CD4-positive, alpha-beta T cell treated with Interleukin-17A for 1 hour (primary cell): Measurements from ENCODE around the gene BRI3BP.
"Not testable (repeated sequence)": the region's sequence is repeated elsewhere in the genome, so short reads cannot be mapped to it uniquely, and the experiment has no call there.

Source experiments
- DNase-seq: peaks from one replicate; pipeline ENCODE4 v3.0.0-alpha.2; 2020

Gene BRI3BP

GRCh38 chr12:124975276-124975675 lies 18.2 kb upstream of the BRI3BP start:
- no peak for DNase-seq

DNA sequence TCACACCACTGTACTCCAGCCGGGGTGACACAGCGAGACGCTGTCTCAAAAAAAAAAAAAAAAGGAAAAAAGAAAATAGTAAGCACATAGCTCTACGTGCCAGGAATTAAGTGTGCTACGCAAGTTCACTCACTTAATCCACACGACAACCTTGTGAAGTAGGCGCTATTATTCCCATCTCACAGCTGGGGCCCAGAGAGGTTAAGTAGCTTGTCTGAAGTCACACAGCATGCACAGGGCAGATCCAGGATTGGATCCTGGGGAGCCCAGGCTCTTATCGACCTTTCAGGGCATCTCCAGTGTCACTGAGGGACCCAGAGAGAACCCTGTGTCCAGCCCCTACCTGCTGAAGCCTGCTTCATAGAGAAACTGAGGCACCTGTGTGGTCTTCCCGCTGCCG lies 16.4 kb upstream of the BRI3BP start:
- DNase-seq, result no peak

GRCh38 chr12:124979568-124979967 lies 13.9 kb upstream of the BRI3BP start:
- no peak for DNase-seq

DNA sequence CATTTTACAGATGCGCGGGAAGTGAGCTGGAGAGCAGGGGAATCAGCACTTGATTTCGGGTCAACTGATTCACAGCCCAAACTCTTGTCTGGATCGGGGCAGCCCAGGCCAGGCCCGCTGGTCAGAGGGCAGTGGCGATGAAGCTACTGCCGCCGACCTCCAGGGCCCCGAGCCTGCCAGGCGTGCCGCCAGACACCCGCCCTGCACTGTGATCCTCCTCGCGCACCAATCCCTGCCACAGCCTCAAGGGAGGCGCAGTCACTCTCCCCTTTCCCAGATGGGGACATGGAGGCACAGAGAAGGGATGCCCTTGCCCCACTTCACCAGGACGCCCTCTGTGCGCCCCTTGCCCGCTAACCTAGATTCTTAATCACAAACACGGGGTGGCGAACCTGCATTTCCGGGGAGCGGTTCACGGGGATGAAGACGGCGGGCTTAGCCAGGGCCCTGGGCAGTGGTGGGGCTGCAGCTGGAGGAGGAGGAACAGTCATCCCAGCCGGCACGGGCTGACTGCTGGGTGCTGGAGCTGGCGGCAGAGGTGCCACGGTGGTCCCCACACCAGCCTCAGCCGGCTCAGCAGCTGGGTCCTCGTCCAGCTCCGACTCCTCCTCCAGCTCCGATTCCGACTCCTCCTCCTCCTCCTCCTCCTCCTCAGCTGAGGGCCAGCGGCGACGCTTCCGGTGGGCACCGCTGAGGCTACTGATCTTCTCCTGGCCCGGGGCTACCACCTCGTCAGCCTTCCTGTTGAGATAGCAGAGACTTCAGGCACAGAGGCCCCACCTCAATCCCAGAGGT lies 13.2 kb upstream of the BRI3BP start:
- no peak for DNase-seq

GRCh38 chr12:124986876-124987275 lies 6.6 kb upstream of the BRI3BP start:
- not testable (repeated sequence) for DNase-seq

GRCh38 chr12:124992874-124993625 lies 395 bp upstream of the BRI3BP start:
- peak; percentile 89 for DNase-seq

GRCh38 chr12:124994437-124994975 lies 1.1 kb downstream of the BRI3BP start:
- no peak for DNase-seq

DNA sequence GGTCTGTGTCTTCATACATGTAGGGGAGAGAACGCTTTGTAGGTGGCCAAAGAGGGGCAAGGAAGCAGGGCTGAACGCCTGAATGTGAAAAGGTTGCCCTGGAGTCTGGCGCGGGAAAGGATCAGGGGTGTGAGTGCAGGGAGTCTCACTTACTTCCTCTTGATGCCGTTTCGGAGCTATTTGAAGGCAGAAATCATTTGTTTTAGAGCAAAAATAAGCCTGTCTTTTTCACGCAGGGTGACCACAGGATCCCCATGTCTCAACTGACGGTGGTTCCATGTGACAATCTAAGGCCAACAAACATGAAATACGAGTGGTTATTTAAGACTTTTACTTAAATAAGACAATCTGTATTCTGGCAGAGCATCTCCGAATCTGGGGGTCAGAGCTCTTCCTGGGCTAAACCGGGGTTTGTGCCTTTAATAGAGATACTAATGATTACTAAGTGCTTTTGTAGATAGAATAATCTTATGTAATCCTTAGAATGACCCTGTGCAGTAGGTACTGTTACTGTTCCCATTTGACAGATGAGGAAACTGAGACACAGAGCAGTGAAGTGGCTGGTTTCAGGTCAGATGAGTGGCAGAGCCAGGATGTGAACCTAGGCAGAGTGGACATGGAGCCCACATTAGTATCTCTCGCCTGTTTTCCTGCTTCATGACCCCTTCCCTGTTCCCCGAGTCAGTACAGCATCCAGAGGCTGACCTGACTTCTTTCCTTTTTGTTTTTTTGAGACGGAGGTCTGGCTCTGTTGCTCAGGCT lies 1.9 kb downstream of the BRI3BP start:
- no peak for DNase-seq

DNA sequence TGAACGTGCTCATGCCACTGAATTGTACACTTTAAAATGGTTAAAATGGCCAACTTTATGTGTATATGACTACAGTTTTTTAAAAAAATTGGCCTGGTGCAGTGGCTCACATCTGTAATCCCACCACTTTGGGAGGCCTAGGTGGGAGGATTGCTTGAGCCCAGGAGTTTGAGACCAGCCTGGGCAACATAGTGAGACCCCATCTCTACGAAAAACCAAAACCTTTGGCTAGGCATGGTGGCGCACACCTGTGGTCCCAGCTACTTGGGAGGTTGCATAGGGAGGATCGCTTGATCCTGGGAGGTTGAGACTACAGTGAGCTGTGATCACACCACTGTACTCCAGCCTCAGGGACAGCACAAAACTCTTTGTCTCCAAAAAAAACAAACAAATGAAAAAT lies 5.3 kb downstream of the BRI3BP start:
- DNase-seq, result no peak

DNA sequence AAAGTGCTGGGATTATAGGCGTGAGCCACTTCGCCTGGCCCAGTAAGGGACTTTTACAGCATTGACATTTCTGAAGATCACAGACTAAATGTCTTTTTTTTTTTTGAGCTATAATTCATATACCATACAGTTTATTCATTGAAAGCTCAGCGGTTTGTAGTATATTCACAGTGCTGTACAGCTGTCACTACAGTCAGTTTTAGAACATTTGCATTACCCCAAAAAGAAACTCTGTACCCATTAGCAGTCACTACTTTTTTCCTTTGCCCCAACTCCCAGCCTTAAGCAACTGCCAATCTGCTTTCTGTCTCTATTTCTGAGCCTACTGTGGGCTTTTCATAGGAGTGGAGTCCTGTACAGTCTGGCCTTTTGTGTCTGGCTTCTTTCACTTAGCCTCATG lies 8.2 kb downstream of the BRI3BP start:
- no peak for DNase-seq

GRCh38 chr12:125003021-125003420 lies 9.6 kb downstream of the BRI3BP start:
- DNase-seq, result no peak

- no peak for DNase-seq
Observed at GRCh38 chr12:125004621-125005020, 11.2 kb downstream of the BRI3BP start.

GRCh38 chr12:125005652-125006051 lies 12.2 kb downstream of the BRI3BP start:
- no peak for DNase-seq

DNA sequence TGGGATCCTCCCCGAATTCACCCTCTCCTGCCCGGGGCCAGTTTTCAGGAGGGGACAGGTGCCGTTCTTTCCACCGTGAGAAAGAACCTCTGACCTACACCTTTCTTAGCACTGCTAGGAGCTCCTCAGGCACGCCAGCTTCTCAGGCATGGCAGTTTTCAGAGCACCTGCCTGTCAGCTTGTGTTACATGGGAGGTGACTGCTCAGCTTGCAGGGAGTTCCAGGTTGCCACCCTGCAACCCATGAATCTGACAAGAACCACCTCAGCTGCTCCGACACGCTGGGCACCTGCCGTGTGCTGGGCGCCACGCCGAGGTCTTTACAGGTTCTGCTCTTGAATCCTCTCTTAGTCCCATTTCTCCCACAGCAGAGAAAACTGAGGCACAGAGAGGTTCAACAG lies 12.9 kb downstream of the BRI3BP start:
- no peak for DNase-seq

DNA sequence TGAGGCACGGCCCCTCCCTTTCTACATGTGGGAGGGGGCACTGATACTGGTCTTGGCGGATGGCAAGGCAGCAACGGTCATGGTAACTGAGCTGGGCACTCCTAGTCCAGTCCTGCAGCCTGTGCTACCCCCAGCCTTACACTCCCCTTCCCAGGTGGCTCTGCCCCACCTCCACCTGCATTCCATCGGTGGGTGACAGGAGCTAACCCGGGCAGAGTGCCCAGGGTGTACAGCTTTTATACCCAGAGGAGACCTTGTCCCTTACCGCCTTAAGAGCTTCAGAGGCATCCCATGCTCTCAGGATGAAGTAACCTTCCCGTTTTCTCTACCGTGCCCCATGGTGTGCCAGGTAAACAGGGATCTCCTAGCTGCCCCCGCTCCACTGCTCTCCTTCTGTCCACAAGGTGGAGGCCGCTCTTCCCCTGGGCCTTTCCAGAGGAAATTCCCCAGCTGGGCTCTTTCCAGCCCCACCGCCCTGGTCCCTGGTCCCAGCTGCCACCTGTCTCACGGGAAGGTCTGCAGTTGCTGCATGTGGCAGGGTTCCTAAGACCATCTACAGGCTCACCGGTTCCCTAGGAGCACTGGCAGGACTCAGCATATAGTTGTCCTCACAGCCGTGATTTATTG lies 20.5 kb downstream of the BRI3BP start:
- DNase-seq, result no peak

- no peak for DNase-seq
Observed at GRCh38 chr12:125014526-125014925, 21.1 kb downstream of the BRI3BP start.

- DNase-seq, result no peak
Observed at GRCh38 chr12:125015680-125016310, 22.4 kb downstream of the BRI3BP start.

DNA sequence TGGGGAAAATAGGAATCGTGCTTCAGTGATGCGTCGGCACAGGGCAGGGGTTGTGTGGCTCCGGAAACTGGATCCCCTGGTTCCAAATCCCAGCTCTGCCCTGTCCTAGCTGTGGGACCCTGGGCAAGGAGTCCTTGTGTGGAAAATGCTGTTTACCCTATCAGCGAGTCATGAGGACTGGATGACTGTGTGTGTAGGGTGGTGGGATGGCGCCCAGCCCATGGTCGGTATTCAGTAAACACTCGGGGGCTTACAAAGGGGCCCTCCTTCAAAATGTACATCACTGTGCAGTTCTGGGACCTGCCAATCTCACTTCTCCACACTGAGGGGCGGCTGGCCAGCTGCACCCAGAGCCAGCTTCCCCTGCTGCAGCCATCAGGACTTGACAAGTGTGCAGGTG lies 24.4 kb downstream of the BRI3BP start:
- DNase-seq, result no peak

GRCh38 chr12:125018356-125018755 lies 24.9 kb downstream of the BRI3BP start:
- DNase-seq, result no peak

DNA sequence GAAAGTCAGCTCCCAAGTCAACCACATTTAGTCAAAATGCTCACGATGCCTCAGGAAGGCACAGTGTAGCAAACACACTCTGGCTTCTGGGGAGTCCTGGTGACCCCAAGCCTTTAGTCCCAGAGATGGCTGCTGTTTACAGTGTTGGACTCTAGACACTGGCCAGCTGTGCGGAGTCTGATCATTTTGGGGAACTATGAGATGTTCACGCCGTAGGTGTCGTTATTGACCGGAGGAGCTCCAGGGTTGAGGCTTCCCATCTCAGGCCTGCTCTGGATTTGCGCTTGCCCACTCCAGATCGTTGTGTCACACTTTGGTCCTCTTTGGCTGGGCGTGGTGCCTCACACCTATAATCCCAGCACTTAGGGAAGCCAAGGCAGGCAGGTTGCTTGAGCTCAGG lies 27.7 kb downstream of the BRI3BP start:
- no peak for DNase-seq

DNA sequence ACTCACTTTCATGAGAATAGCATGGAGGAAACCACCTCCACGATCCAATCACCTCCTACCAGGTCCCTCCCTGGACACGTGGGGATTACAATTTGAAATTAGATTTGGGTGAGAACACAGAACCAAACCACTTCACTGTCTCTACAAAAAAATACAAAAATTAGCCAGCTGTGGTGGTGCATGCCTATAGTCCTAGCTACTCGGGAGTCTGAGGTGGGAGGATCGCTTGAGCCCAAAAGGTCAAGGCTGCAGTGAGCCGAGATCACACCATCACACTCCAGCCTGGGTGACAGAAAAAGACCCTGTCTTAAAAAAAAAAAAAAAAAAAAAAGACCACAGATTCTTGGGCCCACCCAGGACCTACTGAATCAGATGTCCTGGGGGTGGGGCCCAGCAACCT lies 28.3 kb downstream of the BRI3BP start:
- no peak for DNase-seq

DNA sequence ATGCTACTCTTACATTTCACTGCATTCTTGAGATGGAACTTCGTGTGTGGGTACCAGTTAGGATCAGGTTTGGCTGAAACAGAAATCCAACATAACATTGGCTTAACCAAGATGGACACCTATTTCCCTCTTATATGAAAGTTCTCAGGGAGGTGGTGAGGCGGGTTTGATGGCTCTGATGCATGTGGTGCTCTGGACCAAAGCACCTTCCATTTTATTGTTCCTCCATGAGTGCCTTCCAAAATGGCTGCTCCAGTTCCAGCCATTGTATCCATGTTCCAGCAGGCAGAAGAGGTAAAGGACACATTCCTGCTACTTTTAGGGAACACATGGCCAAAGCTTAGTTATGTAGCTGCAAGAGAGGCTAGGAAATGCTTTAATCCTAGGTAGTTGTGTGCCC lies 29.6 kb downstream of the BRI3BP start:
- DNase-seq, result no peak
